Type B pancreatic cell (in vitro differentiated cells): ENCODE data around the gene FAM117A. TPM values are rescaled to one million over a fixed set of nuclear protein-coding genes. Genes with fewer than 3 reads are reported as not detected.

Experiments
- DNase-seq: peaks from one replicate; pipeline ENCODE4 v3.0.0; 2021; ENCODE audit warnings: mixed read lengths; ENCODE audit not compliant: unreplicated experiment; ENCODE audit errors: extremely low spot score
- H3K27ac Mint-ChIP-seq: 2 replicates; pipeline ENCODE4 v1.8.0; 2021; ENCODE audit warnings: mild to moderate bottlenecking, mixed read lengths
- H3K27me3 Mint-ChIP-seq: 2 replicates; pipeline ENCODE4 v1.8.0; 2021; ENCODE audit warnings: mixed read lengths
- H3K36me3 Mint-ChIP-seq: 2 replicates; pipeline ENCODE4 v1.8.0; 2021; ENCODE audit warnings: mixed read lengths
- H3K4me1 Mint-ChIP-seq: one replicate; pipeline ENCODE4 v1.8.0; 2021; ENCODE audit warnings: mixed read lengths; ENCODE audit not compliant: unreplicated experiment
- H3K4me3 Mint-ChIP-seq: 2 replicates; pipeline ENCODE4 v1.8.0; 2021; ENCODE audit warnings: mild to moderate bottlenecking, mixed read lengths
- H3K9me3 Mint-ChIP-seq: 2 replicates; pipeline ENCODE4 v1.8.0; 2021; ENCODE audit warnings: mixed read lengths
- total RNA-seq: library from RNA; stranded (reverse); gene quantifications from 2 replicates; pipeline ENCODE4 v1.2.1, GENCODE V29; 2021; ENCODE audit warnings: low replicate concordance
- TF ChIP-seq, protein P1 (sequence below): fragments of 200-600 bp; sonication (generic); conservative IDR thresholded peaks from 2 replicates; pipeline ENCODE4 v1.5.0; 2021; ENCODE audit warnings: antibody characterized with exemption, mild to moderate bottlenecking

Gene FAM117A
- total RNA-seq, 1 donor from 2014 or later: 13.0 TPM

- Mint-ChIP-seq H3K4me1 (peaks cover 11% of the 10 kb centered on the region), H3K36me3 (peaks cover 7% of the 10 kb centered on the region), H3K4me3 (peak within 1 kb of the TSS; percentile 96), H3K27ac (peak within 1 kb of the TSS; percentile 99), H3K9me3 (no peaks in the 10 kb centered on the region), H3K27me3 (no peaks in the 10 kb centered on the region)
- peak; percentile 97 for DNase-seq
- TF ChIP-seq, protein P1, sequence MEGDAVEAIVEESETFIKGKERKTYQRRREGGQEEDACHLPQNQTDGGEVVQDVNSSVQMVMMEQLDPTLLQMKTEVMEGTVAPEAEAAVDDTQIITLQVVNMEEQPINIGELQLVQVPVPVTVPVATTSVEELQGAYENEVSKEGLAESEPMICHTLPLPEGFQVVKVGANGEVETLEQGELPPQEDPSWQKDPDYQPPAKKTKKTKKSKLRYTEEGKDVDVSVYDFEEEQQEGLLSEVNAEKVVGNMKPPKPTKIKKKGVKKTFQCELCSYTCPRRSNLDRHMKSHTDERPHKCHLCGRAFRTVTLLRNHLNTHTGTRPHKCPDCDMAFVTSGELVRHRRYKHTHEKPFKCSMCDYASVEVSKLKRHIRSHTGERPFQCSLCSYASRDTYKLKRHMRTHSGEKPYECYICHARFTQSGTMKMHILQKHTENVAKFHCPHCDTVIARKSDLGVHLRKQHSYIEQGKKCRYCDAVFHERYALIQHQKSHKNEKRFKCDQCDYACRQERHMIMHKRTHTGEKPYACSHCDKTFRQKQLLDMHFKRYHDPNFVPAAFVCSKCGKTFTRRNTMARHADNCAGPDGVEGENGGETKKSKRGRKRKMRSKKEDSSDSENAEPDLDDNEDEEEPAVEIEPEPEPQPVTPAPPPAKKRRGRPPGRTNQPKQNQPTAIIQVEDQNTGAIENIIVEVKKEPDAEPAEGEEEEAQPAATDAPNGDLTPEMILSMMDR: peak; percentile 76
Measured at GRCh38 chr17:49707608-49708514, 56.1 kb downstream of the FAM117A start, which contains the start of gene SLC35B1. Gene SLC35B1 (minus strand): TSS chr17:49707964. CDS start chr17:49707833, 131 bp downstream.

DNA sequence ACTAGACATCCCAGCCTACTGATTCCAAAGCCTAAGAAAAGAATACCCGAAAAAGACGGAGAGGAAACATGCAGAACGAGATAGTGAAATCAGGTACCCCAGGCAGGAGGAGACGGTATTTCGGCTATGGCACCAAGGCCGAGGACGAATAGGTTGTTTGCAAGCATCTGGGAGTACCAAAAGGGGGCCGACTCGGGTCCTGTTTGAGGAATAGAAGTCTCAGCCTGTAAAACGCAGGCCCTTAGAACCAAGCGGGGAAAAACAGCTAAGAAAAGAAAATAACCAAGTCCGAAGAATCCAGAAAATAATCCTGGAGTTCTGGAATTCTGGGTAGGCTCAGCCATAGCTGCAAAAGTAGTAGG lies 56.7 kb downstream of the FAM117A start:
- peaks cover 11% of the 10 kb centered on the region for H3K4me1 Mint-ChIP-seq
- TF ChIP-seq, protein P1: no peak
- peaks cover 7% of the 10 kb centered on the region for H3K36me3 Mint-ChIP-seq
- peak overlapping the region; percentile 96 for H3K4me3 Mint-ChIP-seq
- DNase-seq: no peak
- H3K9me3 Mint-ChIP-seq: no peaks in the 10 kb centered on the region
- no peaks in the 10 kb centered on the region for H3K27me3 Mint-ChIP-seq
- H3K27ac Mint-ChIP-seq: peak overlapping the region; percentile 99

DNA sequence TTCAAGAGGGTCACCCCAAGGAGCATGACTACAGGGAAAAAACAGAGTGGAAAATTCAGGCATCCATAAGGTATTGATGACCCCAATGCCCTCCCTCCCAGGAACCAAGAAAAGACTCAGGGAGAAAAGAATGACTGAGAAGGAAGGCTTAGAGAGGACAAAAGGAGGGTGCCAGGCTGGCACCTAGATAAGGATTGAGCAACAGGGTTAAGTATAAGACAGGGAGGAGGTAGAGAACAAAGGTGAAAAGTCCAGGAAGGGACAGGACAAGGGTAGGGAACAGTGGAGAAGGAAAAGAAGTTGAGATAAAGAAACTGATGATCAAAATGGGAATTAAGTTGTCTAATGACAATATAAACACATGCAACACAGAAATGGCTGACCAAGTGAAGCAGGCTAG lies 58.7 kb downstream of the FAM117A start:
- Mint-ChIP-seq H3K27me3 (no peaks in the 10 kb centered on the region), H3K36me3 (peaks cover 7% of the 10 kb centered on the region), H3K4me3 (peak overlapping the region; percentile 78), H3K27ac (peak overlapping the region; percentile 59), H3K9me3 (no peaks in the 10 kb centered on the region), H3K4me1 (peaks cover 11% of the 10 kb centered on the region)
- no peak for DNase-seq
- TF ChIP-seq, protein P1: no peak

- Mint-ChIP-seq H3K36me3 (peaks cover 12% of the 10 kb centered on the region), H3K9me3 (no peaks in the 10 kb centered on the region), H3K27me3 (no peaks in the 10 kb centered on the region), H3K4me1 (peaks cover 11% of the 10 kb centered on the region), H3K27ac (no peak overlapping the region), H3K4me3 (no peak overlapping the region)
- TF ChIP-seq, protein P1: peak; percentile 66
- DNase-seq: no peak
Measured at GRCh38 chr17:49703557-49704277, 60.2 kb downstream of the FAM117A start.

GRCh38 chr17:49700960-49701359 lies 63.0 kb downstream of the FAM117A start:
- TF ChIP-seq, protein P1: no peak
- no peak overlapping the region for H3K27ac Mint-ChIP-seq
- no peaks in the 10 kb centered on the region for H3K27me3 Mint-ChIP-seq
- H3K4me1 Mint-ChIP-seq: peaks cover 6% of the 10 kb centered on the region
- no peak overlapping the region for H3K4me3 Mint-ChIP-seq
- no peaks in the 10 kb centered on the region for H3K9me3 Mint-ChIP-seq
- no peak for DNase-seq
- H3K36me3 Mint-ChIP-seq: peaks cover 12% of the 10 kb centered on the region
